Measurements from ENCODE around the gene STK25. TPM values are rescaled to one million over a fixed set of nuclear protein-coding genes. Genes with fewer than 3 reads are reported as not detected.

The STK25 gene
- total RNA-seq, 1 donor from 2014 or later, result 198 TPM

- Mint-ChIP-seq H3K9me3 (no peaks in the 10 kb centered on the region), H3K4me1 (ENCODE audit: unreplicated experiment) (no peaks in the 10 kb centered on the region), H3K4me3 (no peak overlapping the region), H3K36me3 (peaks cover 9% of the 10 kb centered on the region), H3K27me3 (no peaks in the 10 kb centered on the region), H3K27ac (no peak overlapping the region)
- DNase-seq (ENCODE audit: extremely low spot score, unreplicated experiment), result no peak
- TF ChIP-seq, protein P1, sequence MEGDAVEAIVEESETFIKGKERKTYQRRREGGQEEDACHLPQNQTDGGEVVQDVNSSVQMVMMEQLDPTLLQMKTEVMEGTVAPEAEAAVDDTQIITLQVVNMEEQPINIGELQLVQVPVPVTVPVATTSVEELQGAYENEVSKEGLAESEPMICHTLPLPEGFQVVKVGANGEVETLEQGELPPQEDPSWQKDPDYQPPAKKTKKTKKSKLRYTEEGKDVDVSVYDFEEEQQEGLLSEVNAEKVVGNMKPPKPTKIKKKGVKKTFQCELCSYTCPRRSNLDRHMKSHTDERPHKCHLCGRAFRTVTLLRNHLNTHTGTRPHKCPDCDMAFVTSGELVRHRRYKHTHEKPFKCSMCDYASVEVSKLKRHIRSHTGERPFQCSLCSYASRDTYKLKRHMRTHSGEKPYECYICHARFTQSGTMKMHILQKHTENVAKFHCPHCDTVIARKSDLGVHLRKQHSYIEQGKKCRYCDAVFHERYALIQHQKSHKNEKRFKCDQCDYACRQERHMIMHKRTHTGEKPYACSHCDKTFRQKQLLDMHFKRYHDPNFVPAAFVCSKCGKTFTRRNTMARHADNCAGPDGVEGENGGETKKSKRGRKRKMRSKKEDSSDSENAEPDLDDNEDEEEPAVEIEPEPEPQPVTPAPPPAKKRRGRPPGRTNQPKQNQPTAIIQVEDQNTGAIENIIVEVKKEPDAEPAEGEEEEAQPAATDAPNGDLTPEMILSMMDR (conservative IDR thresholded peaks at IDR 0.05), result no peak
Measured at GRCh38 chr2:241475267-241475666, 33.1 kb downstream of the STK25 start.

DNA sequence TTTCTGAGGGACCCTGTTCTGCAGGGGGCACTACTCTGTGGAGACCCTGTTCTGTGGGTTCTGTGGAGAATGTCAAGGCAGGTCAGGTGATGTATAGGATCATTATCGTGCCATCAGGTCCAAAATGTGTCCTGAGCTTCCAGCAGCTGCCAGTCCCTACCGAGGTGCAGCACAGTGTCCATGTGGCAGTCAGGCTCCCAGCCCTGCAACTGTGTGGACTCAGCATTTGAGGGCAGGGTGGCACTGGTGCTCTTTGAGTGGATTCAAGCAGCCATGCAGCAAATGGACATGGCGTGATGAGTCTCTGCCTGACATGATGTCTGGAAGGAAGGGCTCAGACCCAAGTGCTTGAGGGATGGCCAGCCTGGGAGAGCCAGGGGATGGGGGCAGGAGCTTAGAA, 35.0 kb downstream of the STK25 start:
- no peak overlapping the region for H3K27ac Mint-ChIP-seq
- H3K4me3 Mint-ChIP-seq, result no peak overlapping the region
- no peak for DNase-seq (ENCODE audit: extremely low spot score, unreplicated experiment)
- H3K9me3 Mint-ChIP-seq, result no peaks in the 10 kb centered on the region
- H3K4me1 Mint-ChIP-seq (ENCODE audit: unreplicated experiment), result no peaks in the 10 kb centered on the region
- H3K36me3 Mint-ChIP-seq, result peaks cover 9% of the 10 kb centered on the region
- no peaks in the 10 kb centered on the region for H3K27me3 Mint-ChIP-seq
- TF ChIP-seq, protein P1 (conservative IDR thresholded peaks at IDR 0.05), result no peak

DNA sequence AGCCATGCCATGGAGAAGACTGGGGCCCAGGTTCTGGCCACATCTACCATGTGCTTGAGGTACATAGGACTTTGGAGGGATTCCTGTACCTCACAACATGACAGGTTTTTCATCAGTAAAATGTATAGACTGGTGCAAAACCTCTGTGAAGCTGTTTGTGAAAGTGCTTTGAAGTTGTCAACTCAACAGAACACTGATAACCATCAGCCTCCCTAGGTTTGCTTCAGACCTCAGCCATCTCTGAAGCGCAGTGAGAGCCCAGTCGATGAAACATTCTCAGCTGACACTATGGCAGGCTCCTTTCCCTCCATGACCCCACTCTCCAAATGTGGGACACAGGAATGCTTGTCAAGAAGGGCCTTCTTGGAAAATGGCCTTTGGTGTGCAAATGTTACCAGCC, 38.6 kb downstream of the STK25 start:
- no peak for DNase-seq (ENCODE audit: extremely low spot score, unreplicated experiment)
- TF ChIP-seq, protein P1 (conservative IDR thresholded peaks at IDR 0.05), result no peak
- Mint-ChIP-seq H3K4me3 (no peak overlapping the region), H3K36me3 (peaks cover 9% of the 10 kb centered on the region), H3K27ac (no peak overlapping the region), H3K27me3 (no peaks in the 10 kb centered on the region), H3K4me1 (ENCODE audit: unreplicated experiment) (no peaks in the 10 kb centered on the region), H3K9me3 (no peaks in the 10 kb centered on the region)

GRCh38 chr2:241468476-241468781, 40.0 kb downstream of the STK25 start:
- H3K4me1 Mint-ChIP-seq (ENCODE audit: unreplicated experiment), result no peaks in the 10 kb centered on the region
- H3K27me3 Mint-ChIP-seq, result no peaks in the 10 kb centered on the region
- no peak for DNase-seq (ENCODE audit: extremely low spot score, unreplicated experiment)
- TF ChIP-seq, protein P1 (conservative IDR thresholded peaks at IDR 0.05), result no peak
- no peak overlapping the region for H3K27ac Mint-ChIP-seq
- no peaks in the 10 kb centered on the region for H3K9me3 Mint-ChIP-seq
- peaks cover 10% of the 10 kb centered on the region for H3K36me3 Mint-ChIP-seq
- H3K4me3 Mint-ChIP-seq, result no peak overlapping the region

- Mint-ChIP-seq H3K4me1 (ENCODE audit: unreplicated experiment) (no peaks in the 10 kb centered on the region), H3K36me3 (peaks cover 10% of the 10 kb centered on the region), H3K27ac (no peak overlapping the region), H3K4me3 (no peak overlapping the region), H3K27me3 (no peaks in the 10 kb centered on the region), H3K9me3 (no peaks in the 10 kb centered on the region)
- DNase-seq (ENCODE audit: extremely low spot score, unreplicated experiment), result no peak
- TF ChIP-seq, protein P1 (conservative IDR thresholded peaks at IDR 0.05), result no peak
Measured at GRCh38 chr2:241467777-241468475, 40.5 kb downstream of the STK25 start.

DNA sequence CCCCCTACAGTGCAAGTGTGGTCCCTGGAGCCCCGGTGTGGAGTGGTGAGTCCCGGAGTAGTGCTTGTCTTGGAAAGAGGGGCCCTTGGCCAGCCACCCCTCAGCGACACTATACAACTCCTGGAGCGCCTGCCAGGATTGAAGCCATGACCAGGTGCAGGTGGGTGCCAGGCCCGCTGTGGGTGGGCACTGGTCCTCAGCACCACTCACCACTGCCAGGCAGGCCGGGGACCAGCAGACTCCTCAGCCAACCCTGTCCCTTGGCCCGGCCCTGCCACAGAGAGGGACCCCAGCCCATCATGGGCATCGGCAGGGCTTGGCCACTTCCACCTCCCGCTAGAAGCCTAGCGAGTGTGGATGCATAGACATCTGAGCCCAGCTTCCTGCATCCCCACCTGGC, 42.2 kb downstream of the STK25 start:
- H3K36me3 Mint-ChIP-seq, result peaks cover 5% of the 10 kb centered on the region

More for the DNA sequence above, 42.2 kb downstream of the STK25 start:
- Mint-ChIP-seq H3K27me3 (no peaks in the 10 kb centered on the region), H3K27ac (no peak overlapping the region), H3K9me3 (no peaks in the 10 kb centered on the region), H3K4me3 (no peak overlapping the region), H3K4me1 (ENCODE audit: unreplicated experiment) (no peaks in the 10 kb centered on the region)
- DNase-seq (ENCODE audit: extremely low spot score, unreplicated experiment), result no peak
- TF ChIP-seq, protein P1 (conservative IDR thresholded peaks at IDR 0.05), result no peak

Measured in type B pancreatic cell (in vitro differentiated cells).